ENCODE data around the gene FICD. TPM values are rescaled to one million over a fixed set of nuclear protein-coding genes. Genes with fewer than 3 reads are reported as not detected.

FICD gene
- total RNA-seq, 1 experiment from 2014 or later, result 3.6 TPM

DNA sequence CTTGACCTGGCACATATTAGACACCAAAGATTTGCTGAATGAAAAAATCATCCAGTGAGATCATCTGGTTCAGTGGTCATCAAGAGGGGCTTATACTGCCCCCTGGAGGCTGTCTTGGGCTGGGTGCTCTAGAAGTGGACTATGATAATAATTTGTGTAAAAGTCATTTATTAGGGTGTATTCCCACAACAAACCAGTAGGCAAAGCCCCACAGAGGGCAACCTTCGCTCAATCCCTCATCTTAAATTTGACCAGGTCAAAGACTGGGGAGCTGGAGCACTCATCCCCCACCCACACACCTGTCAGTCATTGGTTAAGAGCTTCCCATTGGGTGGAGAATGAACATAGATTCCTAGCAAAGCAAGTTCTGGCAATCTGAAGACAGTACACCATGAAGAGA, 20.0 kb upstream of the FICD start:
- Mint-ChIP-seq H3K9me3 (ENCODE audit: unreplicated experiment) (no peaks in the 10 kb centered on the region), H3K27me3 (ENCODE audit: insufficient read depth, unreplicated experiment) (peaks cover 20% of the 10 kb centered on the region), H3K4me3 (ENCODE audit: unreplicated experiment) (no peak overlapping the region), H3K27ac (ENCODE audit: unreplicated experiment) (no peak overlapping the region), H3K4me1 (ENCODE audit: low read depth, unreplicated experiment) (no peaks in the 10 kb centered on the region), H3K36me3 (ENCODE audit: insufficient read depth, unreplicated experiment) (no peaks in the 10 kb centered on the region)
- Histone ChIP-seq H3K4me1 (no peaks in the 10 kb centered on the region), H3K9me3 (no peaks in the 10 kb centered on the region), H3K27me3 (replicated peaks; ENCODE audit: control insufficient read depth, insufficient read depth, low read length) (no peaks in the 10 kb centered on the region), H3K36me3 (ENCODE audit: control insufficient read depth, insufficient read depth, low read length) (no peaks in the 10 kb centered on the region), H3K4me3 (ENCODE audit: low read depth, low read length) (no peak overlapping the region)
- intact Hi-C loops (cut with micrococcal nuclease; ENCODE audit: unreplicated experiment), result no loop called here
- TF ChIP-seq, protein P1, sequence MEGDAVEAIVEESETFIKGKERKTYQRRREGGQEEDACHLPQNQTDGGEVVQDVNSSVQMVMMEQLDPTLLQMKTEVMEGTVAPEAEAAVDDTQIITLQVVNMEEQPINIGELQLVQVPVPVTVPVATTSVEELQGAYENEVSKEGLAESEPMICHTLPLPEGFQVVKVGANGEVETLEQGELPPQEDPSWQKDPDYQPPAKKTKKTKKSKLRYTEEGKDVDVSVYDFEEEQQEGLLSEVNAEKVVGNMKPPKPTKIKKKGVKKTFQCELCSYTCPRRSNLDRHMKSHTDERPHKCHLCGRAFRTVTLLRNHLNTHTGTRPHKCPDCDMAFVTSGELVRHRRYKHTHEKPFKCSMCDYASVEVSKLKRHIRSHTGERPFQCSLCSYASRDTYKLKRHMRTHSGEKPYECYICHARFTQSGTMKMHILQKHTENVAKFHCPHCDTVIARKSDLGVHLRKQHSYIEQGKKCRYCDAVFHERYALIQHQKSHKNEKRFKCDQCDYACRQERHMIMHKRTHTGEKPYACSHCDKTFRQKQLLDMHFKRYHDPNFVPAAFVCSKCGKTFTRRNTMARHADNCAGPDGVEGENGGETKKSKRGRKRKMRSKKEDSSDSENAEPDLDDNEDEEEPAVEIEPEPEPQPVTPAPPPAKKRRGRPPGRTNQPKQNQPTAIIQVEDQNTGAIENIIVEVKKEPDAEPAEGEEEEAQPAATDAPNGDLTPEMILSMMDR (IDR thresholded peaks at IDR 0.05; ENCODE audit: insufficient read depth in 1 of 2, low read depth in 1 of 2, low read length in 1 of 2, severe bottlenecking in 1 of 2, unreplicated experiment in 1 of 2), result peak; percentile 20 to 51
- CTCF ChIA-PET, result interaction anchor here (0.7 kb wide), 1 partner anchor 182 kb away, joined by 4 read pairs; no protein-coding TSS in a partner anchor
- BruUV-seq (replicated peaks), result no TSS peak
- no peak for DNase-seq
- POLR2A ChIA-PET, result no interaction called here

DNA sequence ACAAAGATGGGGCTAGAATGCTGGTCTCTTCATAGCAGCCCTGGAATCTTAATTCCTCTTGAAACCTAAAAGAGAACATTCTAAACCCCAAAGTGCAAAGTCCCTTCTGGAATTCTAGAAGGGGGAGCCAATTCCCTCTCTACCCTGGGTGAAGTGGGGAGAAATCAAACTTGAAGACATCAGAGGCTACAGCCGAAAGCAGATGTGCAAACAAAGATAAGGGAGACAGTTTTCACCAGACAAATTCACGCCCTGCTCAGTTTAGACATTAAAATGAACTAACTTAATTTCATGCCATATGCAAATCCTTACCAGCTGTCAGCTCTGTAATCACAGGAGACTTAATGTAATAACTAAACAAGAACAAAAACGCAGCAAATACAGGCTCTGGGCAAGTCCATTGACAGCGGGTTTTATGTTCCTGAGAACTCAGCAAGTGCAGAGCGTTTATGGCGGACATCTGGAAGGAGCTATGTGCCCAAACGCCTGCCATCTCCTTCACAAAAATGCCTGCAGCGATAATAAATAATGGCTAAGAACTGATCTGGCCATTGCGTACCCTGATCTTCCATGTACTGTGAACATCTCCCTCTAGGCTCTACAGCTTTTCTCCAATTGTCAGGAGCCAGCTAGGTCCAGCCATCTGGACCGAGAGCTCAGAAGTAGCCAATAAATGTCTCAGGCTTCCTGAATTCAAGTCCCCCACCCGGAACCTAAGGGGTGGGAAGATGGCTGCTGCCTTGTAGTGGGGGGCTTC, 19.1 kb upstream of the FICD start:
- no peaks in the 10 kb centered on the region for H3K4me1 ChIP-seq
- no peak for DNase-seq
- ChIA-PET CTCF (interaction anchor here (0.7 kb wide), 1 partner anchor 183 kb away, joined by 4 read pairs; no protein-coding TSS in a partner anchor), POLR2A (interaction anchor here (0.6 kb wide), 1 partner anchor 322 kb away, joined by 3 read pairs; no protein-coding TSS in a partner anchor)
- Mint-ChIP-seq H3K4me1 (ENCODE audit: low read depth, unreplicated experiment) (no peaks in the 10 kb centered on the region), H3K9me3 (ENCODE audit: unreplicated experiment) (no peaks in the 10 kb centered on the region), H3K27me3 (ENCODE audit: insufficient read depth, unreplicated experiment) (peaks cover 19% of the 10 kb centered on the region), H3K4me3 (ENCODE audit: unreplicated experiment) (no peak overlapping the region), H3K36me3 (ENCODE audit: insufficient read depth, unreplicated experiment) (no peaks in the 10 kb centered on the region), H3K27ac (ENCODE audit: unreplicated experiment) (no peak overlapping the region)
- H3K9me3 ChIP-seq, result no peaks in the 10 kb centered on the region
- intact Hi-C loops (cut with micrococcal nuclease; ENCODE audit: unreplicated experiment), result no loop called here
- BruUV-seq (replicated peaks), result no TSS peak
- TF ChIP-seq, protein P1 (IDR thresholded peaks at IDR 0.05; ENCODE audit: insufficient read depth in 1 of 2, low read depth in 1 of 2, low read length in 1 of 2, severe bottlenecking in 1 of 2, unreplicated experiment in 1 of 2), result no peak
- no peak overlapping the region for H3K4me3 ChIP-seq (ENCODE audit: low read depth, low read length)
- no peaks in the 10 kb centered on the region for H3K27me3 ChIP-seq (replicated peaks; ENCODE audit: control insufficient read depth, insufficient read depth, low read length)
- H3K36me3 ChIP-seq (ENCODE audit: control insufficient read depth, insufficient read depth, low read length), result no peaks in the 10 kb centered on the region

DNA sequence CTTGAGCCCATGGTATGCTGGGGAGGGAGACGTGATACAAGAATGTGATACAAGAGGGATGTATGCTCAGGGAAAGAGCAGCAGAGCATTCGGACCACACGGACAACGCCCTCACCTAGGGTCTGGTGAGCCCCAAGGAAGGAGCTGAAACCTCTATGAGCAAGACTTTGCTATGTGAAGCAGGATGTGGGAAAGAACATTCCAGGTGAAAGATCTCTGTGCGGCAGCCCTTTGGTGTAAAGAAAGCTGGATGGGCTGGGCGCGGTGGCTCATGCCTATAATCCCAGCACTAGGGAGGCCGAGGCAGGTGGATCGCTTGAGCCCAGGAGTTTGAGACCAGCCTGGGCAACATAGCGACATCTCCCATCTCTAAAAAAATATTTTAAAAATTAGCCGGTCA, 16.9 kb upstream of the FICD start:
- no TSS peak for BruUV-seq (replicated peaks)
- Mint-ChIP-seq H3K36me3 (ENCODE audit: insufficient read depth, unreplicated experiment) (no peaks in the 10 kb centered on the region), H3K27me3 (ENCODE audit: insufficient read depth, unreplicated experiment) (peaks cover 16% of the 10 kb centered on the region), H3K27ac (ENCODE audit: unreplicated experiment) (no peak overlapping the region), H3K9me3 (ENCODE audit: unreplicated experiment) (peaks cover 16% of the 10 kb centered on the region), H3K4me3 (ENCODE audit: unreplicated experiment) (no peak overlapping the region), H3K4me1 (ENCODE audit: low read depth, unreplicated experiment) (no peaks in the 10 kb centered on the region)
- H3K9me3 ChIP-seq, result no peaks in the 10 kb centered on the region; the same call in 1 of the 2 replicates
- intact Hi-C loops (cut with micrococcal nuclease; ENCODE audit: unreplicated experiment), result no loop called here
- CTCF ChIA-PET, result no interaction called here
- TF ChIP-seq, protein P1 (IDR thresholded peaks at IDR 0.05; ENCODE audit: insufficient read depth in 1 of 2, low read depth in 1 of 2, low read length in 1 of 2, severe bottlenecking in 1 of 2, unreplicated experiment in 1 of 2), result no peak
- no peaks in the 10 kb centered on the region for H3K27me3 ChIP-seq (replicated peaks; ENCODE audit: control insufficient read depth, insufficient read depth, low read length)
- H3K36me3 ChIP-seq (ENCODE audit: control insufficient read depth, insufficient read depth, low read length), result no peaks in the 10 kb centered on the region
- DNase-seq, result no peak
- no peak overlapping the region for H3K4me3 ChIP-seq (ENCODE audit: low read depth, low read length)
- H3K4me1 ChIP-seq, result no peaks in the 10 kb centered on the region
- POLR2A ChIA-PET, result no interaction called here
